Left colon (tissue), 2 donors: ENCODE measurements around the gene ZBTB14. TPM values are rescaled to one million over a fixed set of nuclear protein-coding genes. Genes with fewer than 3 reads are reported as not detected.

Experiments used
- ATAC-seq: fragments of 200-7000 bp; cut with Tn5 transposase; one replicate; pipeline ENCODE4 v1.9.1; 2020; ENCODE audit warnings: mild to moderate bottlenecking, moderate library complexity
- DNase-seq, 2 donors: peaks; one replicate each; pipeline ENCODE4 v3.0.0-alpha.2; 2020
- intact Hi-C, 2 donors: fragments of 100-400 bp; cut with DNase I in 1 of 2; cut with micrococcal nuclease in 1 of 2; formaldehyde crosslinking; loops; one replicate each; pipeline versions ENCODE4 v1.11.2 to v1.14.0; 2022; cut with DNase I, micrococcal nuclease
- long read RNA-seq: library from polyadenylated mRNA; unstranded; transcript quantifications from one replicate; pipeline ENCODE4 v2.0.0, GENCODE V29; 2021
- total RNA-seq, 2 donors: library from RNA; stranded (reverse); fragmentation: NEBNext Ultra II Directional; extraction: Animal tissue kit (Norgen Biotek cat#: 25700); gene quantifications; one replicate each; pipeline ENCODE4 v1.2.1, GENCODE V29; 2021
- donor health status: DM: no; HTN: no; CAD: no.
- donor health status: DM: yes; HTN: yes; CAD: no.

Gene ZBTB14, protein sequence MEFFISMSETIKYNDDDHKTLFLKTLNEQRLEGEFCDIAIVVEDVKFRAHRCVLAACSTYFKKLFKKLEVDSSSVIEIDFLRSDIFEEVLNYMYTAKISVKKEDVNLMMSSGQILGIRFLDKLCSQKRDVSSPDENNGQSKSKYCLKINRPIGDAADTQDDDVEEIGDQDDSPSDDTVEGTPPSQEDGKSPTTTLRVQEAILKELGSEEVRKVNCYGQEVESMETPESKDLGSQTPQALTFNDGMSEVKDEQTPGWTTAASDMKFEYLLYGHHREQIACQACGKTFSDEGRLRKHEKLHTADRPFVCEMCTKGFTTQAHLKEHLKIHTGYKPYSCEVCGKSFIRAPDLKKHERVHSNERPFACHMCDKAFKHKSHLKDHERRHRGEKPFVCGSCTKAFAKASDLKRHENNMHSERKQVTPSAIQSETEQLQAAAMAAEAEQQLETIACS
- total RNA-seq: 1 to 10 TPM; 8.9 to 9.9 TPM
- long read RNA-seq, partial matches to known transcripts: 1 of 15 reads
- long read RNA-seq, other reads (novel, unspliced or antisense): 3 of 15 reads

GRCh38 chr18:5295231-5295920 lies at the start of gene ZBTB14:
ZBTB14 (minus strand) TSS chr18:5295726; CDS start chr18:5293246, 2,480 bp downstream.
- ATAC-seq: peak; percentile 45
- peak; percentile 56 to 71 for DNase-seq
- intact Hi-C loops: no loop called here

- DNase-seq (no peak), ATAC-seq (no peak)
- intact Hi-C loops: no loop called here
Observed at GRCh38 chr18:5339202-5339834, 43.8 kb upstream of the ZBTB14 start.

- no peak for DNase-seq
- no peak for ATAC-seq
- intact Hi-C loops: no loop called here
Observed at GRCh38 chr18:5334456-5335075, 39.0 kb upstream of the ZBTB14 start.

DNA sequence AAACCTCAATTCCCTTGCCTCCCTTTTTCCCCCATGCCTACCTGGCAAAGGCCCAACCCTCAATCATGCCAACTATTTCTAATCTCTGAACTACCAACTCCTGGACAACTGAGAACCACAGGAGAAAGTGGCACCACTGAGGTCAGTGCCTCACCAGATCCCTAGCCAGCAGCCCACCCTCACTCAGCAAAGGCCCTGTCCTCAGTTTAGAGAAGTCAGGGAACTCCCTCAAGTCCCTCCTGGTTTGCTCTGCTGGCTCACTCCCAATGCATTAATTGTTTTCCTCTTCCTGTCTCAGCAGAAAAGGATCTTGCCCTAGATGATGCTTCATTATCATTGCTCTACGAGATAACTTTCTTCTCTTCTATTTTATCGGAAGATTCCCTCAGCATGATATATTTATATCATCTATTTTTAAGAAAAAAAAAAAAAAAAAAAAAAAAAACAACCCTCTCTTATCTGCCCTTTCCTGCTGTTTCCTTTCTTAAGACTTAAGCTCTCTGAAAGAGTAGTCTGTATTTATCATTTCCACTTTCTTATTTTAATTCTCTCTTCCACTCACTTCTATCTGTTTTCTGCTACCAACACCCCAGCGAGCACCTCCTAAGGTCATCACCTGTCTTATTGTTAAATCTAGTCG lies 22.7 kb upstream of the ZBTB14 start:
- no peak for ATAC-seq
- intact Hi-C loops: no loop called here

DNA sequence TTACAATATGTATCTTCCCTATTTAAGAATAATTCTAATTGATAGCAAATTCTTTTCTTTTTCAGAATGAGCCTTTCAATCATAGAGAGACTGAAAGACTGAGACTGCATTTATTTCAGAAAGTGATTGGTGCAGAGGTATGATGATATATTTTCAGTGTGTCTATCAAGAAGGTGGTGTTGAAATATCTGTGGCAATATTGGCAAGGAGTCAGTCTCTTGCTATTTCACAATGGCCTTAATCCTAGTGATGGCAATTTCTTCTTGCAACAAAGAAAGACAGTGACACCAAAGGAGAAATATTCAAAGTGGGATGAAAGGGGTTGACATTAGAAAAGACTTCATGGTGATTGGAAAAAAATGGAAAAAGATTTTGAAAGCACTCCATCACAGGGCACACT lies 21.7 kb upstream of the ZBTB14 start:
- intact Hi-C loops: no loop called here
- DNase-seq: no peak
- ATAC-seq: no peak

More for the DNA sequence above, 22.7 kb upstream of the ZBTB14 start:
- DNase-seq: no peak

DNA sequence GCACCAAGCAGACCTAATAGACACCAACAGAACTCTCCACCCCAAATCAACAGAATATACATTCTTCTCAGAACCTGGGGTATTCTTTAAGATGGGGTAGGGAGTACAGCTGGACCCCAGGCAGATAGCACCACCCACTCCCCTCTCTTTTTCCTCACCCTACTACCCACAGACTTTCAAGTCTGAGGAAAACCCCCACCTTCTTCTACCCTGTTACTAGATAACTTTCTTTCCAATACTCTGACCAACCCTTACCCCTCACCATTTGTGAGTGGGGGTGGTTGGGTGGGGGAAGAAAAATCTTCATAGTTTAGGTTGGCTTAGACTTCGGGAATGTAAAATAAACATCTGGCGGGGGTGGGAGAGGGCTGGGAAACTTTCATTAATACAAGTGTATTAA lies 20.3 kb upstream of the ZBTB14 start:
- DNase-seq (no peak), ATAC-seq (no peak)
- intact Hi-C loops: no loop called here

DNA sequence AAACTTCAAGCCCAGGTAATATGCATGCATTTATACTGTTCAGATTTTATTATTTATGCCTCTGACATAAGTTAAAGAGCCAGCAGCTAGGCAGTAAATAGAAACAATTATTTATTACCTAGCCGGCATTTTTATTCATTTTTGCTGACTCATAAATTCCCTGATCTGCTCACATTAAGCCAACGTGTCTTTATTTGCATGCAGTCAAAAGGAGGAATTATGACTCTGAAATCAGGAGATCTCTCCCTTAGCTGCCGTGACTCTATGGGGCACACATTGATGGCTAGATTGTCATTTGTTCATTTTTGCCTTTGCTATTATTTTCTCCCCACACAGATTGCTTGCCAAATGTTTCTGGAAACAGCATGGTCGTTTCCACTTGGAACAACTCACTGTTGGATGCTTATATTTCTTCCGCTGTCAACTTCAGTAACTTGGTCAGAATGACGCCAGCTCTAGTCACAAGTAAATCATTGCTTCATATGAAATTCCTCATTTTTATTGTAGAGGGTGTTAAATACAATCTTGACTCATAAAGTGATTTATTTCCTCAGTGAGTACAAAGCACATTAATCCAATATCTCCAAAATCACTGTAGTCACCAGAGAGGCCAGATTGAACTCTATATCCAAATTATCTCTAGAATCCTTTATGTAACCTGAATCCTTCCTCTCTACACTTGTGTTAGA lies 15.9 kb upstream of the ZBTB14 start:
- intact Hi-C loops: no loop called here

DNA sequence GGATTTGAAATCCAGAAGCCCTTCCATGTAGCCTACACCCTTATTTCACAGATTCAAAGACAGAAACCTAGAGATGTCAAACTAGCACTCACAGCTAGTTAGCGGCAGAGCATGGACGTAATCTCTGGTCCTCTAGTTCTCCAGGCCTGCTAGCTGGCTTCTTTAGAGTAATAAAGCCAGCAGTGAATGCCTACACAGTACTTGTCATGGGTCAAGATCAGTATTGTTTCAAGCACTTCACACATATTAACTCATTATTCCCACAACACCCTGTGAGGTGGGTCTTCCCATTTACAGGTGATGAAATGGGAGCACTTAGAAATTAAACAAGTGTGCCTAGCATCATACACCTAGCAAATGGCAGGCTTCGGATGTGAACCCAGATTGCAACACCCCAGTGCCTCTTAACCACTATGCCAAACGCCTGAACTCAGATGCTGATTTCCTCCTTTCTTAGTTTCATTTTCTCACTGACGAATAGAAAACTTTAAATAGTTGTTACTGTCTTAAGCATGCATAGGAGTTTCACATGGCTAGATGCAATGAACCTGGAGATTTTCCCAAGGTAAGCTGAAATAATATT lies 14.5 kb upstream of the ZBTB14 start:
- intact Hi-C loops: no loop called here
- DNase-seq: no peak
- ATAC-seq: peak; percentile 38

More for the DNA sequence above, 15.9 kb upstream of the ZBTB14 start:
- no peak for DNase-seq
- ATAC-seq: no peak

GRCh38 chr18:5305835-5306234 lies 10.3 kb upstream of the ZBTB14 start:
- no peak for DNase-seq
- no peak for ATAC-seq
- intact Hi-C loops: no loop called here

DNA sequence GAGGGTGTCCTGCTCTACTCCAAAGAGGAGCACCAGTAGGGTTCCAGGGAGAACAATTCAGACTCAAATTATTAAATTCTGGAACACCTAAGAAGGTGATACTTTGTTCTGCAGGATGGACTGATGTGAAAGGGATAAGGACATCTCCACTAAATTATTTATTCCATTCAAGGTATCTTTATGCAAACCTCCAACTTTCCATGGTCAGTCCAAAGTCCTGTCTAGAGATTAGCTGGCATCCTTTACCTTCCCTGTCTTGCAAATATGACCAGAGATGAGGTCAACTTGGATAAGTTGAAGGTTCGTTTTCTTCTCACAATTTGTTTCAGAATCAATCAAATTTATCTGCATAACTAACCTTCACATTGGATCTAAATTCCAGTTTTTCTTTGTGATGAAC lies 8.7 kb upstream of the ZBTB14 start:
- intact Hi-C loops: no loop called here
- DNase-seq (no peak), ATAC-seq (no peak)

- DNase-seq (no peak), ATAC-seq (no peak)
- intact Hi-C loops: no loop called here
Observed at GRCh38 chr18:5303636-5304035, 8.1 kb upstream of the ZBTB14 start.

DNA sequence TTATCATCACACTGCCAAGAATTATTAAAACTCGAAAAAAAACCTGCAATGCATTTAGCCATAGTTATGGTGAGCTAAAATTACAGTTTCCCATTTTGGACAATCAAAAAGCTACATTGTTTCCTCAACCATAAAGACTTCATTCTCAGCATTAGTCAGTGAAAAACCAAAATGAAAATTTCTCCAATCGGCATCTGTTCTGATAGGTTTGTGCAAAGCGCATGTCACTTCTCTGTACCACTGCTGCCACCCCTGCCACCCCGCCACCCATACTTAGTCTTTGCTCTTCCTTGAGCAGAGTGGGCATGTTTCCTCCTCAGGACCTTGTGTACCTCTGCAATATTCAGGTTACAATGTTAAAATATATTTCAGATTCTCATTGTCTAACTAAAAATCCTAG lies 7.1 kb upstream of the ZBTB14 start:
- intact Hi-C loops: no loop called here
- no peak for DNase-seq
- no peak for ATAC-seq

DNA sequence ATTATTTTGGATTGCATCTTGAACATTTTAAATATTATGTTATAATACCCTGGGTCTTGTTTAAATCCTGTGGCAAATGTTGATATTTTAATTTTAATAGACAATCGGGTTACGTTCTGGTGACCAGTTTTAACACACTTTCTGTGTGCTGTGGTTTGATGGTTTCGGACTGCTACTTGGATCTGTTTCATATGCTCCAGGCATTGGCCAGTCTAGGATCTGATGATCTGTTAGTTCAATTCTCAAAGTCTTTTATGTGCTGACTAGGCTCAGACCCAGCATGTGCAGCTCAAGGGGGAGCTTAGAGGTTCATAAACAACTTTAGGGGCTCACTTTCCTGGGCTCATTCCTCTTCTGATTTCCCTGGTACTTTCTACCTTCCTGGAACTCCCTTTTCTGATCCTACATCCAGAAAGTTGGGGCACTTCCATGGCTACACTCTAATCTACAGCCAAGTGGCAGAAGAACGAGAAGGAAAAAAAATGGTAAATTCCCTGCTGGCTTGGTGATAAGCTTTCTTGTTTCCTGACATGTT lies 5.0 kb upstream of the ZBTB14 start:
- intact Hi-C loops: no loop called here

DNA sequence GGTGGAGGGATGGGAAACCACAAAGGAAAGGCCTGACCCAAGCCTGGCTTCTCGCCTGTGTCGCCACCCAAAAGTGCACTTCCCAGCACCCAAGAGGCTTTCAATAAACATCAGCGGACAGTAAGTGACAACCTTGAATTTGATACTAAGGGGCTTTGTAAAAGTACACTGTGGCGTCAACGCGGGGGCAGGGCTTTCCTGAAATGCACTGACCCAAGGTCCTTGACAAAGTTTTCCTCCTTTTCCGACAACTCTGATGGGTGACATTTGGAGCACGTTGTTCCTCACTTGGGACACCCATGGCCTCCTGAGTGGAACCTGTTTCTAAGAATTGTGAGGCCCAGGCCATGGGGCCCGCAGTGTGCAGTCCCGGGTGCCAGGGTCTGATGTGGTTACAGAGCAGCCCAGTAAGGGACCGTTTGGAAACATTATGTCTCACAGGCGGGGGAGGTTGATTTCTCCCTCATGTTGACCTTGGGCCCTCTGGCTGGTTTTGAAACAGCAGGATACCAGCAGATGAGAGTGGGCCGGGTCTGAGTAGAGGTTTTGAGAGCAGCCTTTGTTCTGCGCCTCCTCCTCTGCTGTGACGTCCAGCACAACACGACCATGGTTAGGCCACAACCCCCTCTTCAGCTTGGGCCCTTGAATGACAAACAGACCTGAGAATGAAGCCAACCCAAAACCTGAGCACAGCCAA lies 2.8 kb upstream of the ZBTB14 start:
- no peak for DNase-seq
- intact Hi-C loops: no loop called here
- no peak for ATAC-seq

More for the DNA sequence above, 5.0 kb upstream of the ZBTB14 start:
- no peak for DNase-seq
- ATAC-seq: no peak

GRCh38 chr18:5297597-5297996 lies 2.1 kb upstream of the ZBTB14 start:
- DNase-seq (no peak), ATAC-seq (no peak)
- intact Hi-C loops: no loop called here

- DNase-seq (peak; percentile 83 to 85), ATAC-seq (peak; percentile 47)
- intact Hi-C loops: no loop called here
Observed at GRCh38 chr18:5296706-5297320, 1.3 kb upstream of the ZBTB14 start.
